HepG2 (cell line): ENCODE results near the gene SLCO3A1. TPM values are rescaled to one million over a fixed set of nuclear protein-coding genes. Genes with fewer than 3 reads are reported as not detected.

Experiments
- CBX1 ChIP-seq: IDR thresholded peaks from one replicate; pipeline ENCODE4 v1.6.1; 2016; ENCODE audit warnings: antibody characterized with exemption, low read depth
- GPN1 ChIP-seq: sonication (generic); formaldehyde crosslinking; IDR thresholded peaks from 2 replicates; pipeline ENCODE4 v1.5.1; 2020; ENCODE audit warnings: missing genetic modification reagents, borderline replicate concordance
- HOXA7 ChIP-seq: sonication (generic); formaldehyde crosslinking; IDR thresholded peaks from 2 replicates; pipeline ENCODE4 v1.8.1; 2022; ENCODE audit warnings: mild to moderate bottlenecking, missing genetic modification reagents, moderate library complexity
- NCOA2 ChIP-seq: sonication (generic); formaldehyde crosslinking; IDR thresholded peaks from 2 replicates; pipeline ENCODE4 v1.8.0; 2022; ENCODE audit warnings: inconsistent platforms
- ZEB1 ChIP-seq: IDR thresholded peaks from 2 replicates; pipeline ENCODE4 v1.6.1; 2012; ENCODE audit warnings: mild to moderate bottlenecking, low read depth, inconsistent platforms; ENCODE audit not compliant: insufficient replicate concordance
- ZNF235 ChIP-seq: sonication (generic); formaldehyde crosslinking; IDR thresholded peaks from 2 replicates; pipeline ENCODE4 v1.8.1; 2023; ENCODE audit warnings: mild to moderate bottlenecking, missing genetic modification reagents, borderline replicate concordance
- polyA plus RNA-seq, 8 experiments: library from polyadenylated mRNA; depleted of rRNA in 3 of 8; stranded (reverse) in 7 of 8; unstranded in 1 of 8; fragments of >200 nt; fragmentation: Illumina TruSeq in 4 of 8; extraction: Trizol in 4 of 8; gene quantifications; 2 replicates each; pipeline versions ENCODE4 v1.2.1 to v1.2.3, GENCODE V29; 2011 to 2016; ENCODE audit warnings: low read depth in 4 of 8, missing spikeins in 1 of 8, mixed read lengths in 1 of 8; ENCODE audit not compliant: insufficient read depth in 1 of 8
- total RNA-seq, 5 experiments: library from RNA; depleted of rRNA; stranded (reverse); fragments of >200 nt; fragmentation: Illumina TruSeq; extraction: Trizol; gene quantifications; 2 replicates each; pipeline ENCODE4 v1.2.3, GENCODE V29; 2016; ENCODE audit warnings: low read depth in 1 of 5
- TF ChIP-seq, protein P1 (sequence below), 2 experiments: fragments of 450-650 bp in 1 of 2; sonication (generic) in 1 of 2; formaldehyde crosslinking in 1 of 2; IDR thresholded peaks; 2 replicates each; pipeline versions ENCODE4 v1.6.1 to v1.8.0; 2016 to 2022; ENCODE audit warnings: antibody characterized with exemption in 1 of 2, mild to moderate bottlenecking in 1 of 2, missing genetic modification reagents in 1 of 2
- TF ChIP-seq, protein P2 (sequence below): sonication (generic); formaldehyde crosslinking; IDR thresholded peaks from 2 replicates; pipeline ENCODE4 v1.5.1; 2020; ENCODE audit warnings: missing genetic modification reagents, mild to moderate bottlenecking, borderline replicate concordance
- TF ChIP-seq, protein P3 (sequence below): sonication (generic); formaldehyde crosslinking; IDR thresholded peaks from 2 replicates; pipeline ENCODE4 v1.5.0; 2020; ENCODE audit warnings: mild to moderate bottlenecking, missing genetic modification reagents, borderline replicate concordance

The SLCO3A1 gene
- total and polyA plus RNA-seq, 2 of the 13 experiments (the other 11 are each of a cell fraction or from before 2014, with no cell fraction given): 0.02 TPM; not detected in 1

DNA sequence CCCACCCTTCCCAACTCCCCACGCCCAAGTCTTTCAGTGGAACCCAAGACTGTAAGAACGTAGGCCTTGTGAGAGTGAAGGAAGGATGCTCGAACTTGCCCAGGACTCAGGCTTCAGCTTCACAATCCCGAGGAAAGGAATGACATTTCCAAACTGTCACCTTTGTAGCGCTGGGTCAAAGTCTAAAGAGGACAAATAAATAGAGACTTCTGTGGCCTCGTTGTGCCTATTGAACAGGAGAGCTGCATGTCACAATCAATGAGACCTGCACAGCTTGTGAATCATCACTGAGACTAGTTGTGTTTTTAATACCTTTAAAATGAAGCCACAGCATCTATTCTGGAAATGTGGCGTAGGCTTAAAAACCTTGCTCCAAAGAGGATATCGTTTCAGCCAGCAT, 317.4 kb downstream of the SLCO3A1 start (continued):
- TF ChIP-seq, protein P1, sequence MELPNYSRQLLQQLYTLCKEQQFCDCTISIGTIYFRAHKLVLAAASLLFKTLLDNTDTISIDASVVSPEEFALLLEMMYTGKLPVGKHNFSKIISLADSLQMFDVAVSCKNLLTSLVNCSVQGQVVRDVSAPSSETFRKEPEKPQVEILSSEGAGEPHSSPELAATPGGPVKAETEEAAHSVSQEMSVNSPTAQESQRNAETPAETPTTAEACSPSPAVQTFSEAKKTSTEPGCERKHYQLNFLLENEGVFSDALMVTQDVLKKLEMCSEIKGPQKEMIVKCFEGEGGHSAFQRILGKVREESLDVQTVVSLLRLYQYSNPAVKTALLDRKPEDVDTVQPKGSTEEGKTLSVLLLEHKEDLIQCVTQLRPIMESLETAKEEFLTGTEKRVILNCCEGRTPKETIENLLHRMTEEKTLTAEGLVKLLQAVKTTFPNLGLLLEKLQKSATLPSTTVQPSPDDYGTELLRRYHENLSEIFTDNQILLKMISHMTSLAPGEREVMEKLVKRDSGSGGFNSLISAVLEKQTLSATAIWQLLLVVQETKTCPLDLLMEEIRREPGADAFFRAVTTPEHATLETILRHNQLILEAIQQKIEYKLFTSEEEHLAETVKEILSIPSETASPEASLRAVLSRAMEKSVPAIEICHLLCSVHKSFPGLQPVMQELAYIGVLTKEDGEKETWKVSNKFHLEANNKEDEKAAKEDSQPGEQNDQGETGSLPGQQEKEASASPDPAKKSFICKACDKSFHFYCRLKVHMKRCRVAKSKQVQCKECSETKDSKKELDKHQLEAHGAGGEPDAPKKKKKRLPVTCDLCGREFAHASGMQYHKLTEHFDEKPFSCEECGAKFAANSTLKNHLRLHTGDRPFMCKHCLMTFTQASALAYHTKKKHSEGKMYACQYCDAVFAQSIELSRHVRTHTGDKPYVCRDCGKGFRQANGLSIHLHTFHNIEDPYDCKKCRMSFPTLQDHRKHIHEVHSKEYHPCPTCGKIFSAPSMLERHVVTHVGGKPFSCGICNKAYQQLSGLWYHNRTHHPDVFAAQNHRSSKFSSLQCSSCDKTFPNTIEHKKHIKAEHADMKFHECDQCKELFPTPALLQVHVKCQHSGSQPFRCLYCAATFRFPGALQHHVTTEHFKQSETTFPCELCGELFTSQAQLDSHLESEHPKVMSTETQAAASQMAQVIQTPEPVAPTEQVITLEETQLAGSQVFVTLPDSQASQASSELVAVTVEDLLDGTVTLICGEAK (IDR thresholded peaks at IDR 0.05): no peak
- TF ChIP-seq, protein P1 (CRISPR knock-in tag; IDR thresholded peaks at IDR 0.05): no peak
- TF ChIP-seq CBX1: no peak
- TF ChIP-seq ZEB1: no peak
- TF ChIP-seq, protein P2, sequence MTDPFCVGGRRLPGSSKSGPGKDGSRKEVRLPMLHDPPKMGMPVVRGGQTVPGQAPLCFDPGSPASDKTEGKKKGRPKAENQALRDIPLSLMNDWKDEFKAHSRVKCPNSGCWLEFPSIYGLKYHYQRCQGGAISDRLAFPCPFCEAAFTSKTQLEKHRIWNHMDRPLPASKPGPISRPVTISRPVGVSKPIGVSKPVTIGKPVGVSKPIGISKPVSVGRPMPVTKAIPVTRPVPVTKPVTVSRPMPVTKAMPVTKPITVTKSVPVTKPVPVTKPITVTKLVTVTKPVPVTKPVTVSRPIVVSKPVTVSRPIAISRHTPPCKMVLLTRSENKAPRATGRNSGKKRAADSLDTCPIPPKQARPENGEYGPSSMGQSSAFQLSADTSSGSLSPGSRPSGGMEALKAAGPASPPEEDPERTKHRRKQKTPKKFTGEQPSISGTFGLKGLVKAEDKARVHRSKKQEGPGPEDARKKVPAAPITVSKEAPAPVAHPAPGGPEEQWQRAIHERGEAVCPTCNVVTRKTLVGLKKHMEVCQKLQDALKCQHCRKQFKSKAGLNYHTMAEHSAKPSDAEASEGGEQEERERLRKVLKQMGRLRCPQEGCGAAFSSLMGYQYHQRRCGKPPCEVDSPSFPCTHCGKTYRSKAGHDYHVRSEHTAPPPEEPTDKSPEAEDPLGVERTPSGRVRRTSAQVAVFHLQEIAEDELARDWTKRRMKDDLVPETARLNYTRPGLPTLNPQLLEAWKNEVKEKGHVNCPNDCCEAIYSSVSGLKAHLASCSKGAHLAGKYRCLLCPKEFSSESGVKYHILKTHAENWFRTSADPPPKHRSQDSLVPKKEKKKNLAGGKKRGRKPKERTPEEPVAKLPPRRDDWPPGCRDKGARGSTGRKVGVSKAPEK (CRISPR knock-in tag): no peak
- no peak for TF ChIP-seq ZNF235
- no peak for TF ChIP-seq GPN1 (CRISPR knock-in tag)
- TF ChIP-seq, protein P3, sequence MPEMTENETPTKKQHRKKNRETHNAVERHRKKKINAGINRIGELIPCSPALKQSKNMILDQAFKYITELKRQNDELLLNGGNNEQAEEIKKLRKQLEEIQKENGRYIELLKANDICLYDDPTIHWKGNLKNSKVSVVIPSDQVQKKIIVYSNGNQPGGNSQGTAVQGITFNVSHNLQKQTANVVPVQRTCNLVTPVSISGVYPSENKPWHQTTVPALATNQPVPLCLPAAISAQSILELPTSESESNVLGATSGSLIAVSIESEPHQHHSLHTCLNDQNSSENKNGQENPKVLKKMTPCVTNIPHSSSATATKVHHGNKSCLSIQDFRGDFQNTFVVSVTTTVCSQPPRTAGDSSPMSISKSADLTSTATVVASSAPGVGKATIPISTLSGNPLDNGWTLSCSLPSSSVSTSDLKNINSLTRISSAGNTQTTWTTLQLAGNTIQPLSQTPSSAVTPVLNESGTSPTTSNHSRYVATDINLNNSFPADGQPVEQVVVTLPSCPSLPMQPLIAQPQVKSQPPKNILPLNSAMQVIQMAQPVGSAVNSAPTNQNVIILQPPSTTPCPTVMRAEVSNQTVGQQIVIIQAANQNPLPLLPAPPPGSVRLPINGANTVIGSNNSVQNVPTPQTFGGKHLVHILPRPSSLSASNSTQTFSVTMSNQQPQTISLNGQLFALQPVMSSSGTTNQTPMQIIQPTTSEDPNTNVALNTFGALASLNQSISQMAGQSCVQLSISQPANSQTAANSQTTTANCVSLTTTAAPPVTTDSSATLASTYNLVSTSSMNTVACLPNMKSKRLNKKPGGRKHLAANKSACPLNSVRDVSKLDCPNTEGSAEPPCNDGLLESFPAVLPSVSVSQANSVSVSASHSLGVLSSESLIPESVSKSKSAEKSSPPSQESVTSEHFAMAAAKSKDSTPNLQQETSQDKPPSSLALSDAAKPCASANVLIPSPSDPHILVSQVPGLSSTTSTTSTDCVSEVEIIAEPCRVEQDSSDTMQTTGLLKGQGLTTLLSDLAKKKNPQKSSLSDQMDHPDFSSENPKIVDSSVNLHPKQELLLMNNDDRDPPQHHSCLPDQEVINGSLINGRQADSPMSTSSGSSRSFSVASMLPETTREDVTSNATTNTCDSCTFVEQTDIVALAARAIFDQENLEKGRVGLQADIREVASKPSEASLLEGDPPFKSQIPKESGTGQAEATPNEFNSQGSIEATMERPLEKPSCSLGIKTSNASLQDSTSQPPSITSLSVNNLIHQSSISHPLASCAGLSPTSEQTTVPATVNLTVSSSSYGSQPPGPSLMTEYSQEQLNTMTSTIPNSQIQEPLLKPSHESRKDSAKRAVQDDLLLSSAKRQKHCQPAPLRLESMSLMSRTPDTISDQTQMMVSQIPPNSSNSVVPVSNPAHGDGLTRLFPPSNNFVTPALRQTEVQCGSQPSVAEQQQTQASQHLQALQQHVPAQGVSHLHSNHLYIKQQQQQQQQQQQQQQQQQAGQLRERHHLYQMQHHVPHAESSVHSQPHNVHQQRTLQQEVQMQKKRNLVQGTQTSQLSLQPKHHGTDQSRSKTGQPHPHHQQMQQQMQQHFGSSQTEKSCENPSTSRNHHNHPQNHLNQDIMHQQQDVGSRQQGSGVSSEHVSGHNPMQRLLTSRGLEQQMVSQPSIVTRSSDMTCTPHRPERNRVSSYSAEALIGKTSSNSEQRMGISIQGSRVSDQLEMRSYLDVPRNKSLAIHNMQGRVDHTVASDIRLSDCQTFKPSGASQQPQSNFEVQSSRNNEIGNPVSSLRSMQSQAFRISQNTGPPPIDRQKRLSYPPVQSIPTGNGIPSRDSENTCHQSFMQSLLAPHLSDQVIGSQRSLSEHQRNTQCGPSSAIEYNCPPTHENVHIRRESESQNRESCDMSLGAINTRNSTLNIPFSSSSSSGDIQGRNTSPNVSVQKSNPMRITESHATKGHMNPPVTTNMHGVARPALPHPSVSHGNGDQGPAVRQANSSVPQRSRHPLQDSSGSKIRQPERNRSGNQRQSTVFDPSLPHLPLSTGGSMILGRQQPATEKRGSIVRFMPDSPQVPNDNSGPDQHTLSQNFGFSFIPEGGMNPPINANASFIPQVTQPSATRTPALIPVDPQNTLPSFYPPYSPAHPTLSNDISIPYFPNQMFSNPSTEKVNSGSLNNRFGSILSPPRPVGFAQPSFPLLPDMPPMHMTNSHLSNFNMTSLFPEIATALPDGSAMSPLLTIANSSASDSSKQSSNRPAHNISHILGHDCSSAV: no peak
- peak; percentile 28; the same call in 1 of the 2 replicates for TF ChIP-seq NCOA2 (CRISPR knock-in tag)
- no peak for TF ChIP-seq HOXA7 (CRISPR knock-in tag)
